ENCODE data around the gene RUNX1.

Gene RUNX1

GRCh38 chr21:34845521-34846451 lies 203.3 kb downstream of the RUNX1 start:
- no peak for TF ChIP-seq CTCF (IDR thresholded peaks at IDR 0.05; ENCODE audit: low read length, missing control alignments)
- no peak overlapping the region for H3K4me3 ChIP-seq (replicated peaks; ENCODE audit: low read depth, low read length)
- peak; percentile 85 for DNase-seq (ENCODE audit: low read depth)

DNA sequence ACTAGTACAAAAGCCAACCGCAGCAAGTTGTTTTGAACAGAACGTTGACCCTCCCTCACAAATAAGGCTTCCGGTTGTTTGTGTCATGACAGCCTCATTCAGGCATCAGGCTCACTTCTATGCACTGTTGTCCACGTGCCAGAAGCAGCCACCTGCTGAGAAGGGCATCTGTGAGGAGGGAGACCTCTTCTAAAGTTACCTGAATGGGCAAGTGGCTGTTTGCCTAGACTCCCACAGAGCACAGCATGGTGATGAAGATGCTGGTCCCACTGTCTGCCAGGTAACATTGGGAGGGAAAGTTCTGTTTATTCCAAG lies 204.2 kb downstream of the RUNX1 start:
- no peak overlapping the region for H3K4me3 ChIP-seq (replicated peaks; ENCODE audit: low read depth, low read length)
- no peak for DNase-seq (ENCODE audit: low read depth)
- TF ChIP-seq CTCF (IDR thresholded peaks at IDR 0.05; ENCODE audit: low read length, missing control alignments), result no peak

- no peak for TF ChIP-seq CTCF (IDR thresholded peaks at IDR 0.05; ENCODE audit: low read length, missing control alignments)
- H3K4me3 ChIP-seq (replicated peaks; ENCODE audit: low read depth, low read length), result no peak overlapping the region
- DNase-seq (ENCODE audit: low read depth), result peak; percentile 41
Measured at GRCh38 chr21:34844013-34844923, 204.8 kb downstream of the RUNX1 start.

GRCh38 chr21:34843562-34843961 lies 205.5 kb downstream of the RUNX1 start:
- no peak overlapping the region for H3K4me3 ChIP-seq (replicated peaks; ENCODE audit: low read depth, low read length)
- no peak for TF ChIP-seq CTCF (IDR thresholded peaks at IDR 0.05; ENCODE audit: low read length, missing control alignments)
- DNase-seq (ENCODE audit: low read depth), result no peak

GRCh38 chr21:34841154-34841553 lies 207.9 kb downstream of the RUNX1 start:
- TF ChIP-seq CTCF (IDR thresholded peaks at IDR 0.05; ENCODE audit: low read length, missing control alignments), result no peak
- no peak for DNase-seq (ENCODE audit: low read depth)
- H3K4me3 ChIP-seq (replicated peaks; ENCODE audit: low read depth, low read length), result no peak overlapping the region

- DNase-seq (ENCODE audit: low read depth), result no peak
- no peak overlapping the region for H3K4me3 ChIP-seq (replicated peaks; ENCODE audit: low read depth, low read length)
- TF ChIP-seq CTCF (IDR thresholded peaks at IDR 0.05; ENCODE audit: low read length, missing control alignments), result no peak
Measured at GRCh38 chr21:34840693-34841092, 208.4 kb downstream of the RUNX1 start.

All from fibroblast of pulmonary artery (primary cell).